Hepatocyte (in vitro differentiated cells): ENCODE results near the gene COL2A1. TPM values are rescaled to one million over a fixed set of nuclear protein-coding genes. Genes with fewer than 3 reads are reported as not detected.

ENCODE experiments used
- DNase-seq: peaks from one replicate; pipeline ENCODE4 v3.0.0-alpha.2; 2016; ENCODE audit warnings: low spot score
- H2AFZ ChIP-seq: fragments of 200-600 bp; sonication (generic); 2 replicates; pipeline ENCODE4 v1.6.0; 2016; ENCODE audit warnings: antibody characterized with exemption, mild to moderate bottlenecking
- H3K27ac ChIP-seq: fragments of 200-600 bp; sonication (generic); 2 replicates; pipeline ENCODE4 v1.5.1; 2016; ENCODE audit warnings: mild to moderate bottlenecking
- H3K27me3 ChIP-seq: fragments of 200-600 bp; sonication (generic); 2 replicates; pipeline ENCODE4 v1.6.1; 2016
- H3K36me3 ChIP-seq: fragments of 200-600 bp; sonication (generic); replicated peaks from 2 replicates; pipeline ENCODE4 v1.5.1; 2016; ENCODE audit warnings: low read depth; ENCODE audit not compliant: insufficient read depth
- H3K4me1 ChIP-seq: fragments of 200-600 bp; sonication (generic); 2 replicates; pipeline ENCODE4 v1.5.1; 2016; ENCODE audit warnings: mild to moderate bottlenecking, moderate library complexity; ENCODE audit not compliant: insufficient read depth
- H3K4me2 ChIP-seq: fragments of 200-600 bp; sonication (generic); 2 replicates; pipeline ENCODE4 v1.6.0; 2016
- H3K4me3 ChIP-seq: fragments of 200-600 bp; sonication (generic); 2 replicates; pipeline ENCODE4 v1.5.1; 2016; ENCODE audit warnings: mild to moderate bottlenecking
- H3K79me2 ChIP-seq: fragments of 200-600 bp; sonication (generic); 2 replicates; pipeline ENCODE4 v1.6.0; 2017; ENCODE audit warnings: mild to moderate bottlenecking
- H3K9me2 ChIP-seq: fragments of 200-600 bp; sonication (generic); replicated peaks from 2 replicates; pipeline ENCODE4 v1.6.0; 2017; ENCODE audit warnings: mild to moderate bottlenecking; ENCODE audit not compliant: insufficient read depth
- H3K9me3 ChIP-seq: fragments of 200-600 bp; sonication (generic); 2 replicates; pipeline ENCODE4 v1.5.1; 2016; ENCODE audit warnings: low read depth, mild to moderate bottlenecking
- H4K20me1 ChIP-seq: fragments of 200-600 bp; sonication (generic); 2 replicates; pipeline ENCODE4 v1.6.0; 2016; ENCODE audit warnings: mild to moderate bottlenecking; ENCODE audit not compliant: insufficient read depth, poor library complexity, severe bottlenecking
- EZH2 ChIP-seq: fragments of 200-600 bp; sonication (generic); IDR thresholded peaks from 2 replicates; pipeline ENCODE4 v1.6.1; 2016; ENCODE audit warnings: antibody characterized with exemption, mild to moderate bottlenecking, borderline replicate concordance
- EZH2phosphoT487 ChIP-seq: fragments of 200-600 bp; sonication (generic); IDR thresholded peaks from one replicate; pipeline ENCODE4 v1.6.1; 2018; ENCODE audit warnings: antibody characterized with exemption, mild to moderate bottlenecking, low read depth, moderate library complexity; ENCODE audit not compliant: unreplicated experiment, severe bottlenecking
- WGBS: methylation state at CpG from one replicate; pipeline ENCODE4 v1.1.6; 2016; ENCODE audit warnings: low lambda C conversion rate; ENCODE audit errors: missing lambda C conversion rate; 5-methylcytosine and 5-hydroxymethylcytosine counted together
- polyA plus RNA-seq: library from polyadenylated mRNA; unstranded; fragments of >200 nt; fragmentation: Nextera tagmentation; extraction: Ambion mirVana; gene quantifications from 2 replicates; pipeline ENCODE4 v1.2.1, GENCODE V29; 2016
- total RNA-seq: library from RNA; depleted of rRNA; stranded (reverse); fragments of >200 nt; gene quantifications from 2 replicates; pipeline ENCODE4 v1.2.3, GENCODE V29; 2014
- TF ChIP-seq, protein P1 (sequence below): fragments of 200-600 bp; sonication (generic); IDR thresholded peaks from 2 replicates; pipeline ENCODE4 v1.5.1; 2016; ENCODE audit warnings: antibody characterized with exemption, mild to moderate bottlenecking; ENCODE audit not compliant: poor library complexity

COL2A1 gene
- total and polyA plus RNA-seq, 2 experiments from 2014 or later = 52.5 to 57.9 TPM

GRCh38 chr12:48029491-48030172 lies 25.4 kb upstream of the COL2A1 start:
- H2AFZ ChIP-seq = peak overlapping the region; percentile 47

DNA sequence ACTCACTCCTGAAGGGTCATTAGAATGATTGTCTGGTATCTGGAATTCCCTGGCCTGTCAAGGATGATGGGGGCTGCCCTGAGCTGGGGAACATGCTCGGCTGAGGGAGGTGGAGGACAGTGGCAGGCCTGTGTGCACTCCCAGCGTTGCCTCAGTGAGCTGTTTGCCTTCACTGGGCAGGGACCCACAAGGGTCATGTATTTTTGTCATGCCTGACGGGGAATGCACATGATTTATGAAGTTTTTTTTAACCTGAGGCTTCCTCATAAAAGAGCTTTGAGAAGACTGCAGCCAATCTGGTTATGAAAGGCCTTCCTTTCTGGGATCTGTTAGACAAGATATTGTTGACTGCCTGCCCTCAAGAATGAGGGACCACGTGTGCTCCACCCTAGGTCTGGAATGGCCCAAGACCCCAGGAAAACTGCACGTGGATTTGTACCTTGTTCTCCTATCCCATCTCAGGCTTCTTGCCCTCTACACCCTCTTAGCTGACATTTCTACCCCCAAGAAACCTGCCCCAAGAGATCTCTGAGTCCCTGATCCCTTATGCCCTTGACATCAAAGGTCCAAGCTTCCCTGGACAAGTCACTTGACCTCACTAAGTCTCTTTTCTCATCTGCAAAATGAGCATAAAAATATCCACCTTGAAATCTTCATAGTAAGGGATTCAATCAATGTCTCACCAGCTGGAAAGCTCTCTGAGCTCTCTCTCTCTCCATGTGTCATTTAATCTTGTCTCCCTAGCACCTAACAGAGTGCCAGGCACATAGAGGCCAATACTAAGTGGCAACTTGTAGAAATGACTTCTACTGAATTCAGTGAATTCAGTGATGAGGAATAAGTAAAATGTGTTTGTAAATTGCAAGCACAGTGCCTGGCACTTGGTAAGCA lies 24.5 kb upstream of the COL2A1 start:
- Histone ChIP-seq H3K4me2 (peak overlapping the region; percentile 44), H3K9me2 (no peaks in the 10 kb centered on the region), H2AFZ (no peak overlapping the region), H3K4me3 (no peak overlapping the region), H3K4me1 (peaks cover 35% of the 10 kb centered on the region), H3K27me3 (no peaks in the 10 kb centered on the region), H4K20me1 (no peaks in the 10 kb centered on the region), H3K9me3 (no peaks in the 10 kb centered on the region), H3K27ac (peak overlapping the region; percentile 88), H3K36me3 (no peaks in the 10 kb centered on the region), H3K79me2 (no peaks in the 10 kb centered on the region)
- TF ChIP-seq EZH2phosphoT487 = no peak
- TF ChIP-seq, protein P1, sequence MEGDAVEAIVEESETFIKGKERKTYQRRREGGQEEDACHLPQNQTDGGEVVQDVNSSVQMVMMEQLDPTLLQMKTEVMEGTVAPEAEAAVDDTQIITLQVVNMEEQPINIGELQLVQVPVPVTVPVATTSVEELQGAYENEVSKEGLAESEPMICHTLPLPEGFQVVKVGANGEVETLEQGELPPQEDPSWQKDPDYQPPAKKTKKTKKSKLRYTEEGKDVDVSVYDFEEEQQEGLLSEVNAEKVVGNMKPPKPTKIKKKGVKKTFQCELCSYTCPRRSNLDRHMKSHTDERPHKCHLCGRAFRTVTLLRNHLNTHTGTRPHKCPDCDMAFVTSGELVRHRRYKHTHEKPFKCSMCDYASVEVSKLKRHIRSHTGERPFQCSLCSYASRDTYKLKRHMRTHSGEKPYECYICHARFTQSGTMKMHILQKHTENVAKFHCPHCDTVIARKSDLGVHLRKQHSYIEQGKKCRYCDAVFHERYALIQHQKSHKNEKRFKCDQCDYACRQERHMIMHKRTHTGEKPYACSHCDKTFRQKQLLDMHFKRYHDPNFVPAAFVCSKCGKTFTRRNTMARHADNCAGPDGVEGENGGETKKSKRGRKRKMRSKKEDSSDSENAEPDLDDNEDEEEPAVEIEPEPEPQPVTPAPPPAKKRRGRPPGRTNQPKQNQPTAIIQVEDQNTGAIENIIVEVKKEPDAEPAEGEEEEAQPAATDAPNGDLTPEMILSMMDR = no peak
- TF ChIP-seq EZH2 = no peak
- DNase-seq = no peak
- 46% methylated on average over 5 of the region's 5 CpGs for WGBS

More at GRCh38 chr12:48029491-48030172, 25.4 kb upstream of the COL2A1 start:
- DNase-seq = no peak
- Histone ChIP-seq H3K9me2 (no peaks in the 10 kb centered on the region), H3K9me3 (no peaks in the 10 kb centered on the region), H3K4me1 (peaks cover 35% of the 10 kb centered on the region), H3K4me3 (no peak overlapping the region), H4K20me1 (no peaks in the 10 kb centered on the region), H3K27ac (peak overlapping the region; percentile 88), H3K4me2 (peak overlapping the region; percentile 44), H3K36me3 (no peaks in the 10 kb centered on the region), H3K27me3 (no peaks in the 10 kb centered on the region), H3K79me2 (no peaks in the 10 kb centered on the region)
- 33% methylated on average over 8 of the region's 8 CpGs for WGBS
- TF ChIP-seq EZH2 (no peak), EZH2phosphoT487 (no peak)
- TF ChIP-seq, protein P1 = no peak

GRCh38 chr12:48027183-48028002 lies 23.1 kb upstream of the COL2A1 start:
- no peaks in the 10 kb centered on the region for H3K9me2 ChIP-seq
- H3K27ac ChIP-seq = no peak overlapping the region
- no peaks in the 10 kb centered on the region for H4K20me1 ChIP-seq
- H3K36me3 ChIP-seq = no peaks in the 10 kb centered on the region
- no peaks in the 10 kb centered on the region for H3K27me3 ChIP-seq
- no peaks in the 10 kb centered on the region for H3K79me2 ChIP-seq
- no peak overlapping the region for H3K4me3 ChIP-seq
- WGBS = 80% methylated on average over 16 of the region's 18 CpGs
- no peak overlapping the region for H3K4me2 ChIP-seq
- no peaks in the 10 kb centered on the region for H3K9me3 ChIP-seq
- no peak overlapping the region for H2AFZ ChIP-seq
- H3K4me1 ChIP-seq = peaks cover 46% of the 10 kb centered on the region
- DNase-seq = no peak
- TF ChIP-seq EZH2 (no peak), EZH2phosphoT487 (no peak)
- TF ChIP-seq, protein P1 = no peak
